NCI-H510A (cell line): Measurements from ENCODE around the gene RABGAP1L.
"Not testable (repeated sequence)": the region's sequence is repeated elsewhere in the genome, so short reads cannot be mapped to it uniquely, and the experiment has no call there.

Experiments used
- DNase-seq: peaks from one replicate; lab custom pipeline; 2025; lab: John Stamatoyannopoulos, UW

The RABGAP1L gene

DNA sequence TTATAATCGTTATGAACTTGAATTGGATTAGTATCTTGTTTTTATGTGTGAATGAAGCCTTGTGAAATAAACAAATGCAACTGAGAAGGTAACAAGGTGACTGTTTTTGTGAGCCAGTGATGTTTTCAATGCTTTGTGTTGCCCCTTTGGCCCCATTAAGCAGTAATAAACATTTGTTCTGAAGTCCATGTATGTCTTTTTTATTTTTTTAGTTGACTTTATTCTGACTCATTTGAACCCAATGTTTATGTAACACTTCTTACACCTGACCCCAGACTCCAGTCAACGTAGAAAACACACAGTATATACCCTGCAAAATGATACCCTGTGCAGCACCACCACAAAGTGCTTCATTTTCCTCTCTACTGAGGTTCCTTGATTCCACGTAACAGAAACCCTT lies 835.8 kb downstream of the RABGAP1L start:
- no peak for DNase-seq

DNA sequence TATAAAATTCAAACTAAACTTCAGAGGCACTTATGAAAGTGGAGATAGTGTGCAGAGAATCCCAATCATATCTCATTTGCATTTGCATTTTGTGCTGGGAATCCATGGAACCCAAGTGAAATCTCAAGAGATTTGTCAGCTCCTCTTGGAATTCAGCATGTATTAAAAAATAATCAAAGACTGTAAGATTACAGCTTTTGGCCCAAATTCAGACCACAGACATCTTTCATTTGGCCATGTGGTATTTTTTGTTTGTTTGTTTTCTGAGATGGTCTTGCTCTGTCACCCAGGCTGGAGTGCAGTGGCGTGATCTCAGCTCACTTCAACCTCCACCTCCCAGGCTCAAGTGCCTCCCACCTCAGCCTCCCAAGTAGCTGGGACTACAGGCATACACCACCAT lies 836.6 kb downstream of the RABGAP1L start:
- DNase-seq, result no peak

DNA sequence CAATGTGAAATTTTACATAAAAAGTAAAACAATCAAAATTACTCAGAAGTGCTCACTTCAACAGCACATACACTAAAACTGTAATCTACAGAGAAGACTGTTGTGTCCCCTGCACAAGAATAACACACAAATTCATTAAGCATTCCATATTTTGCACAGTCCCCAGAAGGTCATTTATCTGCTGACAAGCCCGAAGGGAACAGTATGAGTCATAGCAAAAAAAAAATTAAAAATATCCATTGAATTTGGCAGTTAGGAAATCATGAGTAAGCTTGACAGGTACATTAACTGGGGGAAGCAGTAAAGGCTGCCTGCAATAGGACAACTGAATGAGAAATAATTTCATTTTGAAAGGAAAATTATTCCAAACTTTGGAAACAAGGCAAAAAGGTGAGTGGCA lies 837.2 kb downstream of the RABGAP1L start:
- DNase-seq, result no peak

DNA sequence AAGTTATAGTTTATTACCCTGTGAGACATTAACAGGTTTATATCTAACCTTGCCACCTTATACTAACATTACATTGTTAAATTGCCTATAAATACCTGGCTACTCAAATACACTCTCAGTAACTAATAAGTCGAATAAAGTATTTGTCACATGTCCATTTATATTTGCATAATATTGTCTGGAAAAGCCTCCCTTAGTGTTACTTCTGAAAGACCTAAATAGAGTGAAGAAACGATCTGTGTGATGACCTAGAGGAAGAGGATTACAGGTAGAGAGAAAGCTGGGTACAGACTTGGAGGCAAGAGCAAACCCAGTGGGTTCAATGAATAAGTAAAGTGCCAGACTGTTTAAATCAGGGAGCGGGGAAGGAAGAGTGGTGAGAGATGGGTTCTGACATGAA lies 837.7 kb downstream of the RABGAP1L start:
- DNase-seq, result no peak

DNA sequence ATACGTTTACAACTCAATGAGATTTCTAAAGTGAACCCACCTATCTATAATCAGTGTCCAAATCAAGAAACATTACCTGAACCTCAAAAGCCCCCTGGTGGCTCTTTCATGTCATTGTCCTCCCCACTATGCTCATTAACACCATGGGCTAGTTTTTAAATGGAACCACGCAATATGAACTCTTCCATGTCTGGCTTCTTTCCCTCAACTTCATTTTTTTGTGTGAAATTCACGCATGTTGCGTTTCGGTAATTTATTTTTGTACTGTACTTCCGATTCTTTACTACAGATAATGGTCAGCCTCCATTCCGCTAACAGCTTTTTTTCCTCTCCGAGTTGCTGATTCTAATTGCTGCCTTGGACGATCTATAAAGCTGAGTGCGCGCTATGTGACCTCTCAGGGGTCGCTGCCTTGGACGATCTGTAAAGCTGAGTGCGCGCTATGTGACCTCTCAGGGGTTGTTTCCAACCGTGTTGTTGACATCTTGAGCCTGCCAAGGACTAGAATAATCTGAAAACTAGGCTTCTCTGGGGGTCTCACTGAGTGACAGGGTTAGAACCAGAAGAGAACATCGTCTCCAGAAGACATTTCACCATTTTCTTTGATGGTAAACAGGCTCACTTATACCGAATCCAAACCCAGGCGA lies 839.4 kb downstream of the RABGAP1L start:
- peak; percentile 38 for DNase-seq

DNA sequence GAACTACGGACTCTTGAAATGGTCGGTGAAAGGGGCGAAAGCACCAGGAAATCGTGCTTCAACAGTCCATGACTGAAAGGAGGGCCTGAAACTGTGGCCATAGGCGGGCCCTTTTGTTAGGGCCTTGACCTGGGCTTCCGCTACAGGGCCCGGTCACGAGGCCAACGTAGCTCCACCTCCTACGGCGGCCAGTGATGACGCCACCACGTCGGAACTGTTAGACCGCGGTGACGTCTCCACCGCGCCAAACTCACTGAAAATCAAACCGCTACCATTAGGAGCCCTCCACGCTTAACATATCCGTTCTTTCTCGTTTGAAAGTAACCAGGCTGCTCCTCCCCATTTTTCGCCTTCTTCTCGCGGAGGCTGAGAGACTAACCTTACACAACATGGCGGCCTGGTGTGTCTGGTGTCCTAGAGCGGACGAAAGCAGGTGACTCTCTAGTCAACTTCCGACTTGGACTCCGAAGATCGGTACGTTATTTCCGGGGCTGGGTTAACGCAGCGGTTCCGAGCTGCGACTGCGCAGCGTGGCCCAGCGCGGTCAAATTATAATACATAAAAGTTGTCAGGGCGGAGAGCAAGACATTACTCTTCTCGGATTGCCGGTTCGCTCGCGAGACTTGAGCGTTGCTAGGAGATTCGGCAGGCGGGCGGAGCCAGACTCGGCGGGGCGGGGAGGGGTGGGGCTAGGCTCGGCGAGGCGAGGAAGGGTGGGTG lies 840.1 kb downstream of the RABGAP1L start:
- peak; percentile 98 for DNase-seq

DNA sequence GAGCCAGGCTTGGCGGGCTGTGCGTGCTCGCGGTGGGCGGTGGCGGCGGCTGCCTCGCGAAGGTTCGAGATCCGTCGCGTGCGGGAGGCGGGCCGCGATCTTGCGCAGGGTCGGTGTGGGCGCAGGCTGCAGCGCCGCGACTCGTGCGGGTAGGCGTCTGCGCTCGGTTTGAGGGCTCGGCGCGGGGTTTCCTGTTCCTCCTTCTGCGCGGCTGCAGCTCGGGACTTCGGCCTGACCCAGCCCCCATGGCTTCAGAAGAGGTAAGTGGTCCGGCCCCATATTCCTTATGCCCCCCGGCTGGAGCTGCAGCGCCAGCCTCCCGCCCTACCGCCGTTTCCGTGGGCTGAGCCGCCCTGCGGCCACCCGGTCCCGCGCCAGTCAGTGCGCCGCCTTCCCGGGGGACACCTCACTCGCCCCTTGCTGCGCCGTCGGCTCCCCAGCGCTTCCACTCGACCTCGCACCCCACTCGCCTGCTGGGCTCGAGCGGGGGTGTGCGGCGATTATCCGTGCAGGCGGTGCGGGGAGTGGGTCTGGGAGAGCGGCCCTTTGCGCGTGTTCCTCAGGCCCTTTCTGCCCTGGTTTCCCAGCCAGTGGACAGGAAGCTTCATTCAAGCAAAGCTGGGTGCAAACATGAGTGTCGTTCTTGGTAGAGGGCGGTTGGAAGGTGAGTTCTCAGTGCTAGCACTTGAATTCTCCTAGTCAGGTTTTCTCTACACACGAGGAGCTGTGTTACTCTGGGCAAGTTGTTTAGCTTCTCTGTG lies 840.8 kb downstream of the RABGAP1L start, which contains the start of gene CACYBP:
TSS of gene CACYBP (plus strand) at position 12 of the 761 bp plus-strand sequence. CDS start at position 246, 234 bp downstream.
- peak; percentile 26 for DNase-seq

DNA sequence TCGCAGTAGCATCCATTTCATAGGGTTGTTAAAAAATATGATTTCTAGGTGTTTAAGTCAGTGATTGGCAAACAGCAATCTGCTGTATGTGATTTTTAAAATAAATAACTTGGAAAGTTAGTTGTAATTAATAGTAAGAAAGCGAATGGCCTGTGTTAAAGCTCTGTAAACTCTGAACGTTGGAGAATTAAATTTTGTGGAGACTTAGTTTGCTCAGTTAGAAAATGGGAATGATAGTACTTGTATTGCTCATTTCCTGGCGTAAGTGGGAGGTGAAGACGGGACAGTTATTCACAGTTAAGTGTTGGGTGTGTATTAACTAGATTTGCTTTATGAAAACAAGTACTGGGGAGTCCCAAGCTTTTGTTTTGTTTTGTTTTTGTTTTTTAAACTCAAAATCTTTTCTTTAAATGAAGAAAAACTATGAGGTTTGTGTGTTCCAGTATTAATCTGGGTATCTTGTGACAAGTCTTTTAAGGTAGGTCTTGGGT lies 841.4 kb downstream of the RABGAP1L start:
- DNase-seq, result no peak

DNA sequence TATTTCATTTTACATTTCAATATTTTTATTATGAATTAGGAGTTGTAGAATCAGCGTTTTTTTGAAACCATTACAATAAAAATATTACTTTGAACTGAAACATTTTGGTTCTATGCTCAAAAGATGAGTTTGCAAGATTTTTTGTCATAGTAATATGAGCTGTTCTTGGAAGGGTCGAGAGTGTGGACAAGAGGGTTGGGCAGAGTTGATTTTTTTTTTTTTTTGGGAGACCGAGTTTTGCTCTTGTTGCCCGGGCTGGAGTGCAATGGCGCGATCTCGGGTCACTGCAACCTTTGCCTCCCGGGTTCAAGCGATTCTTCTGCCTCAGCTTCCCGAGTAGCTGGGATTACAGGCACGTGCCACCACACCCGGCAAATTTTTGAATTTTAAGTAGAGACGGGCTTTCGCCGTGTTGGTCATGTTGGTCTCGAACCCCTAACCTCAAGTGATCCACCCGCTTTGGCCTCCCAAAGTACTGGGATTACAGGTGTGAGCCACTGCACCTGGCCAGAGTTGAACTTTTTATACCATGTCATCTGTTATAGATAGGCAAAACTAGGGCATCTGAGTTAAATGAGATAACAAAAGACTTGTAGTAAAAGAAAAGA lies 843.7 kb downstream of the RABGAP1L start:
- DNase-seq, result no peak

DNA sequence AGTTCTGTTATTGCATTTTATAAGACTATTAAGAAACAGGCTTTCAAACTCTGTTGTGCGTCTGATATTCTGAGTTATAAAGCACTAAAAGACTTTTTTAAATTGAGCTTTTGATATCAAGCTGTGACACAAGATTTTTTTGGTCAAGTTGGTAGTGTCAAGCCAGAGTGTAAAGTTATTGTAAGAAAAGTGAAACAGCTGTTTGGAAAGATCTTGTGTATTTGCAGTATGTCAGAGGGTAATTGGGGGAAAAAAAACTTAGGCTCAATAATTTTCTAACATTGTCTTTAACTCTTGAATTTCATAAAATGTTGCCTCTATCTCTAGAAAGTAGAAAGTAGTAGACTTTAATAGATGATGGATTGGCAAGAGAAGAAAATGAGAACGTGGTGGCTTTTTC lies 844.2 kb downstream of the RABGAP1L start:
- DNase-seq, result no peak

DNA sequence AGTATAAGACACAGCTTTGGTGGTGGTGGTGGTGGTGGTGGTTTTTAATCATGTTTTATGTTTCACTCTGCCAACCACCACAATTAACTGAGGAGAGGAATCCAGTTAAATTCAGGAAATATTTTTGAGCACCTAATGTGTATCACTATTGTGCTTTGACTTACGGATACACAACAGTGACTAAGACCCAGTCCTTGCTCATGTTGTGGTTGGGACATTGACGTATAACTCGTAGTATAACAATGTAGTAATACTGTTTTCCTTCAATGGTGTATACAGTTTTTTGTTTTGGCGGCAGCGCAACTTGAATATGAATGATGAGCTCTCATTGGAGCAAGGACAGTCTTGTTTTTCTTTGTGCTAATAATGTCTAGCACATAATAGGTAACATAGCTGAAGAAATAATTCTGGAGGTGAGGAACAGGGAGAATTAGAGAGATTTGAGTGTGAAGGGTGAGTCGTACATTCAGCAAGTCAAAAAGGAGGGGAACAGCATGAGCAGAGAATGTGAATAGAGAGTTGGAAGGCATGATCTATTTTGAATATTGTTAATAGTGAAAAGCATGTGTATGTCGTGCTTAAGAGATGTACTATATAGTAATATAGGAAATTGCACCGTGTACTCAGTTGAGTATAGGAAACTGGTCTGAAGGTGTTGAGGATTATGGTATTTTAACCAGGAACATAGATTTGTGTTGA lies 845.9 kb downstream of the RABGAP1L start:
- no peak for DNase-seq

DNA sequence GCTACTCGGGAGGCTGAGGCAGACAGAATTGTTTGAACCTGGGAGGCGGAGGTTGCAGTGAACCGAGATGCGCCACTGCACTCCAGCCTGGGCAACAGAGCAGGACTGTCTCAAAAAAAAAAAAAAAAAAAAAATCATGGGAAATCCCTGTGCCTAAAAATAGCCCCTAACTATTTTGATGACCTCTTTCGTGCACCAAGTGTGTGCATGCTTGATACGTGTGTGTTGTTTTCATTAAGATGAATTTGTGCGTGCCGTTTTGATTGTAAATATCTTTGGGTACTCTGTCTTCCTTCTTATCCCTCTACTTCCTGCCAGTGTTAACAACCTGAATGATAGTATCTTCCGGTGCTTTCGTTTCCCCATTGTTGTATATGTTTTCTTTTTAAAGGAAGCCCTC lies 850.2 kb downstream of the RABGAP1L start:
- DNase-seq, result no peak

DNA sequence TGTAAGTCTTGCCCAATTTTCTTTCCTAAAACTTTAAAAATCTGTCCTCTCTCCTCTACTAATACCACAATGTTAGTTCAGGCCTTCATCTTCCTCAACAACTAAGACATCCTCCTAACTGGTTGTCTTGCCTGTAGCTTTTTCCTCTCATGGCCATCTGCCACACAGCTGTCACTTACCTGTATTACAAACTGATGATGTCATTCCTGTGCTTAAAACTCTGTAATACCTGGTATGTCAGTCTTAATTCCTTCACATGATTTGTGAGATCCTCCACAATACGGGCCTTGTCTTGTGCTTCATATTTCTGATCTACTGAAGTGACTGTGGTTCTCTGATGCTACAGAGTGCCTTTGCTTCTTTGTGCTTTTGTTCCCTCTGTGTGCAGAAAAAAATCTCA lies 854.1 kb downstream of the RABGAP1L start:
- no peak for DNase-seq

DNA sequence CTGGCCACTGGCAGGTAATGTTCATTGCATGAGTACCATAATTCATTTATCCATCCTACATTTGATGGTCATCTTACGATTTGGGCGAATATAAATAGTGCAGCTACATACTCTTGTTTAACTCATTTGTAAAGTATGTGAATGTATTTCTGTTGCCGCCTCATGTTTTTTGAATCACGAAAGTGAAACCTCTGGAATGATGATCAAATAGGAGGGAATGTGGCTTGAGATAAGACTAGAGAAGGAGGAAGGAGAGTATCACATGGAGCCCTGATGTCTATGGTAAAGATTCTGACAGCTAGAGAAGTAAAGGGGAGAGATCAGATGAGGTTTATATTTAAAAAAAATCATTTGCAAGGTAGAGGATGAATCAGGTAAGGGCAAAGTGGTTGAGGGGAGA lies 855.9 kb downstream of the RABGAP1L start:
- no peak for DNase-seq

DNA sequence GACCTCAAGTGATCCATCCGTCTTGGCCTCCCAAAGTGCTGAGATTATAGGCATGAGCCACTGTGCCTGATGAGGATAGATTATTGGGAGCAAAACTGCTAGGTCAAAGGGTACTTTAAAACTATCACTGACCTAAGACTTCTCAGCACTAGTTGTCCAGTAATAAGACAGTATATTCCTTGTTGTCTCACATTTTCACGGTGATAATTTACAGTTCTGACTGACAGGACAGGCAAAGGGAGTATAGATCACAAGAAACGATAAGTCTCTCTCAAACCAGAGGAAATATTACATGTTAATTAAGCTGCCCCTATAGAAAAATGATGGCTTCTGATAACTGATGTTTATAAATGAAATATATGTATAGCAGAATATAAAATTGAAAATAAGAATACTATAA lies 860.2 kb downstream of the RABGAP1L start:
- no peak for DNase-seq

DNA sequence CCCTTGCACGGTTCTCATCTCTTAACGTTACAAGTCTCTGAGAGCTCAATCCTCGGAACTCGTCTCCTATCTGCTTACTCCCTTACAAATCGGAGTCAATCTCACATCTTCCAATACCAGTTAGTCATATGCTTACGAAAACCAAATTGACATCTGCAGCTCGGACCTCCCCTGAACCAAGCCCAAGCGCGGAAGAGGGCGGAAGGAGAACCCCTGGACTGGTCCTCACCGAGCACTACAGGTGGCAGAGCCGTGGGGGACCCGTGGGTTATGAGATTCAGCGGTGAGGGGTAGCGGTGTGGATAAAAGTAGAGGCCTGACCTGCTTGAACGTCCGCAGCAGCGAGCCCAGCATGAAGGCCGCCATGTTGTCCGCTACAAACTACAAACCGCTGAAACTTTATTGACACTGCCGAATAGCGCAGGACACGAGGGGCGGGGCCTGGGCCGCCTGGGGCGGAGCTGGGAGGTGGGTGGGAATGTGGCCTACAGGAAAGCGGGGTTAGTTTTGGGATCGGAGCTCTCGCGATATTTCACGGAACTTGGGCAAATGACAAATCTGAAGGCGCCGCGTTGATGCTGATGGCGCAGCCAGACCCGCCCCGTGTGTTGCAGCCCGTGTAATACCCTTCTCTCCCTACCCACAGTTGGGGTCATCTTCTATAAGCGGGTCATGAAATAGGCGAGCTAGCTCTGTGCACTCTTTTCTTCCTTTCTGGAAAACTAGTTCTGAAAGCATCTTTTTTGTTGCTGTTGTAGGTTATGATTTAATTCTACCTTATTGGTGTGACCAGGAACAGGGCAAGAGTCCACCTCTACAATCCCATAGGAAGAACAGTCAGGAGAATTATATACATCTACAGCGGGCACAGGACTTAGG lies 864.0 kb downstream of the RABGAP1L start, which contains the start of gene MRPS14:
TSS of gene MRPS14 (minus strand) at position 383 of the 879 bp plus-strand sequence. CDS start at position 366, 17 bp downstream.
- peak; percentile 95 for DNase-seq

DNA sequence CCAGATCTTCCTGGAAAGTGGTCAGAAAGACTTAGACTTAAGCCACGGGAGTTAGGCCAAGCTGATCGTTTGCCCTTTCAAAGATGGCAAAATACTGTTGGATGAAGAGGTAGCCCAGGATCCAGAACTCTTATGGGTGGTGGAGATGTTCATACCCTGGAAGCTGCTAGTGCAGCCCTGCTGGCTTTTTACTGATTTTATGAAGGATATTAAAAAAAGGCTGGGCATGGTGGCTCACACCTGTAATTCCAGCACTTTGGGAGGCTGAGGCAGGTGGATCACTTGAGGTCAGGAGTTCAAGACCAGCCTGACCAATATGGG lies 864.6 kb downstream of the RABGAP1L start:
- DNase-seq, result not testable (repeated sequence)

DNA sequence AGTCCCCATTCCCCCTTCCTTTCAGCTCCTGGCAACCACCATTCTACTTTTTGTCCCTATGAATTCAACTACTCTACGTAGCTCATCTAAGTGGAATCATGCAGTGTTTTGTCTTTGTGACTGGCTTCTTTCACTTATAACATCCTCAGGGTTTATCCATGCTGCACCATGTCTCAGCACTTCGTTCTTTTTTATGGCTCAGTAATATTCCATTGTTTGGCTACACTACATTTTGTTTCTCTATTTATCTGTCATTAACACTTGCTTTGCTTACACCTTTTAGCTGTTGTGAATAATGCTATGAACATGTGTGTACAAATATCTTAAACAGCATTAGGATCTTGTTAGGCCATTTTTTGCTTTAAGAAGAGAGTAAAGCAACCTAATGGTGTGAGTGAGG lies 865.5 kb downstream of the RABGAP1L start:
- no peak for DNase-seq

DNA sequence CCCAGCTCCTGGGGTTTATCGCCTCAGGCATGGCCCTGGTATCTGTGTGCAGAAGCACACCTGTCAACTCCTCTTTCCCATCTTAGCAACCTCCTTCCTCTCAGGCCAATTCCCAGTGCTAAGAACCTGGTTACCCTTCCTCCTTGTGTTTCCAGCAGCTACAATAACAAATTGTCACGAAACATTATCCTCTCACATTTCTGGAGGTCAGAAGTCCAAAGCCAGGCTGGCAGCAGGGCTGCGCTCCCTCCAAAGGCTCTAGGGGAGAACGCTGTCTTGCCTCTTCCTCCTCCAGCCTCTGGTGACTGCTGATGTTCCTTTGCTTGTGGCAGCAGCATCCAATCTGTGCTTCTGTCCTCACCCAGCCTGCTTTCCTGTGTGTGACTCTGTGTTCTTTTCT lies 874.6 kb downstream of the RABGAP1L start:
- no peak for DNase-seq

DNA sequence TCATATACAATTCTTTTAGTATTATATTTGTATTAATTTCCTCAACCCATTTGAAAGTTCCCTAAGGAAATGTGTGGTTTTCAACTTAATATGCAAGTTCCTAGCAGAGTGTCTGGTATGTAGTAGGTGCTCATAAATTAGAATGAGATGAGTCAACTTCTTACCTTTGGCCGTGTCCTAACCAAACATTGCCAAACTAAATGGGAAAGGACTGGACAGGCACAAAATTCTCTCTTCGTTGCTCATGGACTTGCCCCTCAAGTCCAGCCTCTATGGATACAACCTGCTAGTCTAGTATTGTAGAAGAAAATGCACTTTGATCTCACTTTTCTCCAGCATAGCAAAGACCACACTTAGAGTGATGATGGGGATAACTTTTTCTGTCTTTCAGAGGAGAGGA lies 875.5 kb downstream of the RABGAP1L start:
- DNase-seq, result no peak

DNA sequence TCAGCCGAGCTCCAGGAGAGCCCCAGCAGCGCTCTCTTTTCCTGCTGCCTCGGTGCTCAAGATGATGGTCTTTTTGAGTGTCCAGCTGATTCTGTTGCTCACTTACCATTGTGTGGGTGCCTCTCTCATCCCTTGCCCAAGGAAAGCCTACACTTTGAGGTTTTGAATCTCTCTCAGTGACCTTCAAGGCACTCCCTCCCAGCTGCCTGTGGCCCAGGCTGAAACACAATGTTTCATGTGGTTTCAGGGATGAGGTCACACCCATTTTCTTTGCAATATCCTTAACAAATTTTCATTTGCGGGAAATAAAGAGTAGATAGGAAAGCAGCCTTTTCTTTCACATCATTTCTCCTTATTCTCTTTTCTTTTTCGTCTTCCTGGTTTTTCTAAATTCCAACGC lies 876.5 kb downstream of the RABGAP1L start:
- no peak for DNase-seq
